HG03159 (cell line): ENCODE data around the gene VSIG10L.

Experiments used
- ATAC-seq: cut with Tn5 transposase; IDR thresholded peaks from one replicate; pipeline ENCODE4 v1.9.1; 2021; ENCODE audit warnings: mild to moderate bottlenecking, moderate library complexity; ENCODE audit not compliant: unreplicated experiment

The VSIG10L gene

GRCh38 chr19:51318687-51319648 is 23.0 kb downstream of the VSIG10L start:
- ATAC-seq, result no peak

- ATAC-seq, result no peak
These were observed 24.0 kb downstream of the VSIG10L start for GRCh38 chr19:51317968-51318367.

DNA sequence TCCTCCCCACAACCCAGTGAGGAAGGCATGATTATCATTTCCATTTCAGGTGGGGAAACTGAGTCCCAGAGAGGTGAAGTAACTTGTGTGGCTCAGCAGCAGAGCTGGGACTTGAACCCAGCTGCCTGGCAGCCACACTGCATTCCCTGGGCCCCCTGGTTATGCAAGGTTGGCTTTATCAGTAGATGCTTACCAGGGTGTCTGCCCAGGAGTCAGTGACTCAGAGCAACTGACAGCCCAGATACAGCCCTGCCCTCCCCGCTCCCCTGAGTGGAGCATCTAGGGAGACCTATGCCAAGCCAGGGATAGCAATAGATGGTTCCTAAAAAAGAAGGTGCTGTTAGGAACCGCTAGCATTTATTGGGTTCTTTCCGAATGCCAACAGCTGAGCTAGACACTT is 24.6 kb downstream of the VSIG10L start:
- ATAC-seq, result no peak

- no peak for ATAC-seq
These were observed 25.3 kb downstream of the VSIG10L start for GRCh38 chr19:51316688-51317087.

DNA sequence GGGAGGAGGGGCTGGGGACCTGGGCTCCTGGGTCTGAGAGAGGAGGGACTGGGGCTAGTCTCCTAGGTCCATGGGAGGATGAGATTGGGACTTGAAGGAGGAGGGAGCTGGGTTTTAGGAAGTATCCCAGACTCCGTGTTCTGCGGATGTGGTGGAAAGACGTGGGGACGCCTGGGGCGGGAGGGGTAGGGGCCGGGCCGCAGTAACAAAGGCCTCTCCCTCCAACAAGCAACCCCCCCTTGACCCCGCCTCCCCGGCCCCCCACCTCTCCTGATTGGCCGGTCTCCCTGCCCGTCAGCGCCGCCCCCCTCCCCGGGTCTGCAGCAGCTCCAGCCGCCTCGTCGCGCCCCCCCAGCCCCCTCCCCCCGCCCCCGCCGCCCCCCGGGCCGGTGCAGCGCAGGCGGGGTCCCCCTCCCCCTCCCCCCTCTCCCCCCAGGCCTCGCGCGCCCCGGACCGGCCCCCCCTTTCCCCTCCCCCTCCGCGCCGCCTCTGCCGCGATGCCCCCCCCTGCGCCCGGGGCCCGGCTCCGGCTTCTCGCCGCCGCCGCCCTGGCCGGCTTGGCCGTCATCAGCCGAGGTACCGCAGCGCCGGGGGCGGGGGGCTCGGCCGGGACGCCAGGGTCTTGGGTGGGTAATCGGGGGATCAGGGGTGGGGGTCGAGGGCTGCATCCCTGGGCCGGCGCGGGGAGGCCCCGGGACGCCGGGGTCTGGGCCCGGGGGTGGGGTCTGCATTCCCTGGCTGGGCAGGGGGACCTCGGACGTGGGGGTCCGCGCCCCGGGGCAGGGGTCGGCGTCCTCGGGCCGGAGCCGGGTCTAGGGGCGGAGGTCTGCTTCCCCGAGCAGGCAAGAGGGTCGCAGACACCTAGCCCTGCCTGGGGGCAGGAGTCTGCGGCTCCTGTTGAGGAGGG is 30.3 kb downstream of the VSIG10L start, which contains the start of gene IGLON5:
TSS of gene IGLON5 (plus strand) at position 294 of the 907 bp plus-strand sequence. CDS start at position 498, 204 bp downstream.
- no peak for ATAC-seq

- no peak for ATAC-seq
These were observed 36.5 kb downstream of the VSIG10L start for GRCh38 chr19:51305479-51305878.

DNA sequence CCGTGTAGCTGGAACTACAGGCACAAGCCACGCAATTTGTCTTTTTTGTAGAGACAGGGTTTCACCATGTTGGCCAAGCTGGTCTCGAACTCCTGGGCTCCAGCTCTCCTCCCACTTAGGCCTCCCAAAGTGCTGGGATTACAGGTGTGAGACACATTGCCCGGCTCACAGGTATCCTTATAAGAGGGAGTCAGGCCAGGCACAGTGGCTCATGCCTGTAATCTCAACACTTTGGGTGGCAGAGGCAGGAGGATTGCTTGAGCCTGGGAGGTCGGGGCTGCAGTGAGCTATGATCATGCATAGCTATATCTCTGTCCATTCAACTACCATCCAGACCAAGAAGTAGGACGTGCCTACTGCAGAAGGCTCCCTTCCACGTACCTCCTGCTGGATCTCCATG is 40.7 kb downstream of the VSIG10L start:
- no peak for ATAC-seq

DNA sequence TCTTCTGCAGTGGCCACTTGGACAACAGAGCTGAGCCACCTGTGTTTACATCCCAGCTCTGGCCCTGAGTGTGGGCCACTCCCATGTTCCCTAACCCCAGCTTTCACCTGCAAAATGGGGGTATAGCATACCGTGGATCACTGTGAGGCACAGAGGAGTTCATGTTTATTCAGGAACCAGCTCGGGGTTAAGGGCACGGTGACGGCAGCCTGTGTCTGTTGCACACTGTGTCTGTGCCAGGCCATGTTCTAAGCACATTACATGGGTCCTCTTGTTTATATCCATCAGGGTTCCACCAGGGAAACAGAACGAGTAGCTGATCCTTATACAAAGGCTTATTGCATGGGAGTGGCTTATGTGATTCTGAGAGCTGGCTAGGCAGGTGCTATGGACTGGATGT is 44.5 kb downstream of the VSIG10L start:
- ATAC-seq, result no peak

GRCh38 chr19:51296336-51297093 is 45.4 kb downstream of the VSIG10L start:
- ATAC-seq, result no peak

DNA sequence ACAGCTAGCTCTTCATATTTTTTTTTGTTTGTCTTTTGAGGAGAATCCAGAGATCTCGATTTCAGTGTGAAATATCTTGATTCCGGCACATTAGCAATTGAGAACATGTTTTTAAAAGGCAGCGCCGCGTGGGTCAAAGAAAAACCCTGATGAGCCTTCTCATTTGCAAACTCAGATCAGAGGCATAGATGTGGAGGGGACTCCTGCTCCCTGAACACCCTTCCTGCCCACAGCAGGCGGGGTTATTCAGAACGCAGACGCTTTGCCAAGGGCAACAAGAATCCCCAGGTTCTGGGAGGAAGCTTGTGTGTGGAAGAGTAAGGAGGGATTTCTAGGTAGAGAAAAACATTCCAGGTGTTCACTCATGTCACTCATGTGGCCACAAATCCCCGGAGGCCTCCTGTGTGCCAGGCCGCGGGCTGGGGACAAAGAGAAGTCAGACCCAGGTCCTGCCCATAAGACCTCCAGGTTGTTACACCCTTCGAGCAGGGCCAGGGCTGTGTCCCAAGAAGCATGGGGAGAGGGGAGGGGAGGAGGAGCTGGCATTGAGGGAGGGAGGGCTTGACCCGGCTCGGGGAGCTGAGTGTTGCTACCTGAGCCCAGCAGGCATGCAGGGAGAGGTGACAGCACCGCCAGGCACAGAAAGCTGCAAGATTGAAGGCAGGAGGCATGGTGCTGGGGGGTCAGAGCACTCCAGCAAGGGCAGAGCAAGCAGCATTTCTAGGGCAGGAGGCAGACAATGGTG is 46.4 kb downstream of the VSIG10L start:
- ATAC-seq, result no peak

DNA sequence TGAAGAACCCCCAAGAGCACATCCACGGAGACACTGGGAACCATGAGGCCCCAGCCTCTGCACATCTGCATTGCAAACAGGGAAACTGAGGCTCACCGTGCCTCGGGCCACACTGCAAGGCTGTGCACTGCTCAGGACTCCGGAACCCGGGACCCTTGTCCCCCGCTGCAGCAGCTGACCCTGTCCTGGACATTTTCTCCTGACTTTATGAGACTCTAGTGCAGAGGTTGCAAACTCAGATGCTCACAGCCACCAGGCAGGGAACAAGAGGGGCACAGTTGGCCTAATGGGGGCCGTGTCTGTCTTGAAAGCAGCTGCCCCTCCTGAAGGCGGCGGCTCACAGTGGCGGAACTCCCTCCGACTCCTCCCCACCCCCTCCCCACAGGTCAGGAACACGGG is 47.0 kb downstream of the VSIG10L start:
- ATAC-seq, result no peak

- no peak for ATAC-seq
These were observed 47.5 kb downstream of the VSIG10L start for GRCh38 chr19:51294211-51294976.

- ATAC-seq, result no peak
These were observed 48.2 kb downstream of the VSIG10L start for GRCh38 chr19:51293571-51294210.

DNA sequence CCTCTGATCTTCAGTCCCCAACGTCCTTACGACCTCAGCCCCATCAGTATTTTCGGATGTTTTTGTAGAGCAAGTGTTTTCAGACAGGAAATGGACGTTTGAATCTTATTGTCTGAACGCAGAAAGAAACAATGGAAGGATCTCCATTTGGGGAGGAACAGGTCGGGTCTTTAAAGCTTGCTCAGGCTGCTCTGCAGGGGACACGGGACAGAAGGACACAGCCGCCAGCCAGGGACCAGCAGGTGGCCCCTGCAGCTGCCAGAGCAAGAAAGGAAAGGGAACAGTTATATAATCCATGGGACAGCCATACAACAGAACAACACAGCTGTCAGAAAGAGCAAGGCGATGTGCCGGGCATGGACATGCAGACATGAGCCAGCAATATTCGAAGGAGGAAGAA is 49.0 kb downstream of the VSIG10L start:
- no peak for ATAC-seq

DNA sequence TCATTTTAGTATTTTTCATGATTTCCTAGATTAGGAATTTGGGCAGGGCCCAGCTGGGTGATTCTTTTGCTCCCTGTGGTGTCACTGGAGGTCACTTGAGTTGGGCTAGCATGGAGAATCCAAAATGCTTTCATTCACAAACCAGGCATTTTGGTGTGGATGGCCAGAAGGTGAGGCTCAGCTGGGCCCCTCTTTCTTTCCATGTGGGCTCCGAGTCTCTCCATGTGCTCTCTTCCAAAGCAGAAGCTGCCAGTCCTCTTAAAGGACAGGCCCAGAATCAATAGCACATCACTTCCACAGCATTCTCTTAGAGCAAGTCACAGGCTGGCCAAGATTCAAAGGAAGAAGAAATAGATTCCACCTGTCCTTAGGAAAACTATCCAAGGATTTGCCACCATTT is 52.3 kb downstream of the VSIG10L start:
- ATAC-seq, result no peak

GRCh38 chr19:51285682-51286081 is 56.3 kb downstream of the VSIG10L start:
- no peak for ATAC-seq

DNA sequence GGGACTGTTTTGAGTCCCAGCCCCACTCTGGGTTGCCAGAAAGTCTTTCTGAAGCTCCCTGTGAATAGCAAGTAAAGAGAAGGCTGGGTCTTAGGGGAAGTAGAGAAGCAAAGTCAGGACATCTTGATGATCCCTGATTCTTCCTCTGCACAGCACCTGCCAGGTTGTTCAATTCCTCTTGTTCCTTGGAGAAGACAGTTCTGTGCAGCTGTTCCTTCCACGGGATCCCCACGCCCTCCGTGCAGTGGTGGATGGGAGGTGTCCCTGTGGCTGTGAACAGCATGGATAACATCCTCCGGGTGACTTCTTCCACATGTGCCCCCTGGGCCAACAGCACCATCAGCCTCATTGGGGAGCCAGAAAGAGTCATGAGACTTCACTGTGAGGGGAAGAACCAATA is 59.6 kb downstream of the VSIG10L start:
- no peak for ATAC-seq
